ENCODE data around the gene HOXC10.

The HOXC10 gene

GRCh38 chr12:54004063-54004840, 19.3 kb downstream of the HOXC10 start:
- no peak for DNase-seq

- DNase-seq, result no peak
Measured at GRCh38 chr12:54004841-54005530, 20.0 kb downstream of the HOXC10 start.

GRCh38 chr12:54005531-54005852, 20.5 kb downstream of the HOXC10 start:
- DNase-seq, result no peak

- DNase-seq, result peak; percentile 85
Measured at GRCh38 chr12:54005853-54006558, 21.1 kb downstream of the HOXC10 start.

GRCh38 chr12:54006559-54007220, 21.7 kb downstream of the HOXC10 start:
- DNase-seq, result no peak

GRCh38 chr12:54007538-54008259, 22.8 kb downstream of the HOXC10 start:
- DNase-seq, result no peak

GRCh38 chr12:54008260-54008552, 23.3 kb downstream of the HOXC10 start:
- no peak for DNase-seq

GRCh38 chr12:54009171-54010052, 24.5 kb downstream of the HOXC10 start:
- no peak for DNase-seq

- no peak for DNase-seq
Measured at GRCh38 chr12:54010053-54010971, 25.4 kb downstream of the HOXC10 start.

- DNase-seq, result no peak
Measured at GRCh38 chr12:54010972-54011664, 26.2 kb downstream of the HOXC10 start.

GRCh38 chr12:54011665-54012532, 27.0 kb downstream of the HOXC10 start:
- no peak for DNase-seq

- DNase-seq, result no peak
Measured at GRCh38 chr12:54012631-54013409, 27.9 kb downstream of the HOXC10 start.

- no peak for DNase-seq
Measured at GRCh38 chr12:54014377-54015017, 29.6 kb downstream of the HOXC10 start.

GRCh38 chr12:54015018-54015931, 30.3 kb downstream of the HOXC10 start:
- DNase-seq, result no peak

- no peak for DNase-seq
Measured at GRCh38 chr12:54016051-54016450, 31.1 kb downstream of the HOXC10 start.

- no peak for DNase-seq
Measured at GRCh38 chr12:54016478-54016964, 31.6 kb downstream of the HOXC10 start.

Data from activated CD4-positive, alpha-beta T cell treated with anti-CD3 and anti-CD28 coated beads, Interleukin-10, Interleukin-2, amounts not matched to agents 100 ng/mL and 50 ng/mL, durations not matched to agents 16 hours and 8 hours (primary cell).